ENCODE data around the gene HIP1R.

DNA sequence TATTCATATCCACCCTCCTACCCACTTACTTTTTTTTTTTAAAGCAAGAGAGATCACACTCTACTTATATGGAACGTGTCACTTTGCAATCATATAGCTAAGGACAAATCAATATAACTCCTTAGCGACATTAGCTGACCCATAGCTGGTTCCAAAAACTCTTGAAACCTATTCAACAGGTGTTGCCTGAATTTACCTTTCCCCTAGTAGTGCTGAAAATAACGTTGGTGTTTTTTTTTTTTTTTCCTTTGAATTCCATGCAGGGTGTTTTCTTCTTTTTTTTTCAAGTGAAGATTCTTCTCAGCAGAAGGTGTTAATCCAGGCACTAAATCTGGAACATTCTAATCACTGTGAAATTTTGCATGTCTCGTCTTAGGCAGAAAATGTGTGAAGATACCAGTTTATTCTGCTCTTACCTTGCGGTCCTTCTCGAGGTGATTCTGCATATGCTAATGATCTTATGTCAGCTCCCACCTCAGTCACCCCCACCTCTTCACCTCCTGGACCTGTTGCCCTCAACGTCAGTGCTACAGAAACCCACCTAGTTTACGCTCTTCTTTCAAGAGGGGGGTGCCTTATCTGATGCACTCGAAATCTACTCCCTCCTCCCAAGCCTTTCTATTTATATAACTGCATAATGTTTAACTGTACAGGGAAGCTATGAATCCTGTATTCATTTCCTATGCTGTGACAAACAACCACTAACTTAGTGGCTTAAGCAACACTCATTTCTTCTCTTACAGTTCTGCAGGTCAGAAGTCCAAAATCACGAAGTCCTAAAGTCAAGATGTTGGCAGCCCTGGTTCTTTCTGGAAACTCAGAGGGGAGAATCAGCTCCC lies 67.8 kb downstream of the HIP1R start:
- TF ChIP-seq, protein P1, sequence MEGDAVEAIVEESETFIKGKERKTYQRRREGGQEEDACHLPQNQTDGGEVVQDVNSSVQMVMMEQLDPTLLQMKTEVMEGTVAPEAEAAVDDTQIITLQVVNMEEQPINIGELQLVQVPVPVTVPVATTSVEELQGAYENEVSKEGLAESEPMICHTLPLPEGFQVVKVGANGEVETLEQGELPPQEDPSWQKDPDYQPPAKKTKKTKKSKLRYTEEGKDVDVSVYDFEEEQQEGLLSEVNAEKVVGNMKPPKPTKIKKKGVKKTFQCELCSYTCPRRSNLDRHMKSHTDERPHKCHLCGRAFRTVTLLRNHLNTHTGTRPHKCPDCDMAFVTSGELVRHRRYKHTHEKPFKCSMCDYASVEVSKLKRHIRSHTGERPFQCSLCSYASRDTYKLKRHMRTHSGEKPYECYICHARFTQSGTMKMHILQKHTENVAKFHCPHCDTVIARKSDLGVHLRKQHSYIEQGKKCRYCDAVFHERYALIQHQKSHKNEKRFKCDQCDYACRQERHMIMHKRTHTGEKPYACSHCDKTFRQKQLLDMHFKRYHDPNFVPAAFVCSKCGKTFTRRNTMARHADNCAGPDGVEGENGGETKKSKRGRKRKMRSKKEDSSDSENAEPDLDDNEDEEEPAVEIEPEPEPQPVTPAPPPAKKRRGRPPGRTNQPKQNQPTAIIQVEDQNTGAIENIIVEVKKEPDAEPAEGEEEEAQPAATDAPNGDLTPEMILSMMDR (IDR thresholded peaks at IDR 0.05) = no peak
- no peak for TF ChIP-seq POLR2A (IDR thresholded peaks at IDR 0.05)

All from heart left ventricle (tissue), 13 donors.